ENCODE measurements around the gene KCTD6.

DNA sequence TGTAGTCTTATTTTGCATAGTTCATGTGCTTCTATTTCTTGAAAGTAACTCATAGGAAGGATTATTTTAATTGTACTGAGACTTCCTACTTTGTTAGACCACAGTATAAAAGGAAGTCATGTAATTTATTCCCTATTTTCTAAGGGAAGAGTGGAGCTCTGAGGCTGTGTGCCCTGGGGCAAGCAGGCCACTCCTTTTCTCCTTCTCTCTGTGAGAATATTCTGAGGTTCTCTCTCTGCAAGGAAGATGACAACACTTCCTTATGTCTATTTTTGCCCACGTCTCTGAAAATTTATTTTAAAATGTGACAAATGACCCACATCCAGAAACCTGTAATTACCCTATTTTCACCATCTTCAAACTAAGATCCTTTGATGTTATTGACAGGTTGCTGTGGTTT lies 11.0 kb downstream of the KCTD6 start:
- TF ChIP-seq CTCF (IDR thresholded peaks at IDR 0.05) (no peak), POLR2A (IDR thresholded peaks at IDR 0.05) (no peak)

Data from testis (tissue), 2 donors.